ENCODE data around the gene CNOT6L.

The CNOT6L gene

DNA sequence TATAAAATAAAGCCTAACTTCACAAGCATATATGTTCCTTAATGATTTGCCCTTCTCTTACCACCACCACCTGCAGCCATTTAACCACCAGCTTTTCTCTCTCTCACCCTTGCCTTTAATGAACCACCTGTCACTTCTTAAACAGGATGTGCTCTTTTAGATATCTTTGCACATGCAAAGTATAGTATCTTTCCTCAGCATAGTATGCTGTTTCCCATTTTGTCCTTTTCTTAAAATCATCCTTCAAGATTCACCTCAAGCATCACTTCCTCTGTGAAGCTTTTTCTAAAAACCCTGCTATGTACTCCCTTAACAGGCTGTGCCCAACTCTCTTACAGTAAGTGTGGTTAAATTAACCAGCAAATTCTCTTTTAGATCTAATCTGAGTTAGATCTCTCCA lies 8.2 kb upstream of the CNOT6L start:
- no peak for TF ChIP-seq ZNF384 (IDR thresholded peaks at IDR 0.05)
- no peak for TF ChIP-seq ELF4 (IDR thresholded peaks at IDR 0.05)
- TF ChIP-seq CTBP1 (IDR thresholded peaks at IDR 0.05; ENCODE audit: borderline replicate concordance): no peak
- TF ChIP-seq ARNT (IDR thresholded peaks at IDR 0.05): no peak
- DNase-seq (ENCODE audit: extremely low spot score): no peak
- ChIA-PET CTCF (interaction anchor here (0.8 kb wide), 1 partner anchor 9 kb away, joined by 3 read pairs; no protein-coding TSS in a partner anchor), POLR2A (interaction anchor here (0.7 to 0.8 kb wide), 2 partner anchors 9 to 35 kb away, joined by 3 to 4 read pairs; partner anchors contain the start of gene MRPL1)

DNA sequence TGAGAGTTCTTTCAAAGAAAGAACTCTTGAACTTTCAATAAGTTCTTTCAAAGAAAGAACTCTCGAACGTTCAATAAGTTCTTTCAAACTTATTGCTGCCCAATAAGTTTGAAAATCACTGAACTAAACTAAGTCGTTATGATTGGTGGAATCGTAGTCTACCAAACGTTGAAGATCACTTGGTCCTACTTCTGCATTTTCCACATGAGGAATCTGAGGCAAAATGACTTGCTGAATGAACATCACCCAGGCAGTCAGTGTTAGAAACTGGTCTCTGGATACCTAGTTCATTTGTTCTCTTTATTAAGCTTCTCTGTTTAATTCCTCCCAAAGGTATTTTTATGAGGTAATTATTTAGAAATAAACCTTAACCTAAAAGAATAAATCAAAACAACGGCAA lies 7.1 kb upstream of the CNOT6L start:
- no peak for DNase-seq (ENCODE audit: extremely low spot score)
- POLR2A ChIA-PET: no interaction called here
- TF ChIP-seq ZNF384 (IDR thresholded peaks at IDR 0.05) (no peak), ARNT (IDR thresholded peaks at IDR 0.05) (no peak), SP1 (IDR thresholded peaks at IDR 0.05) (no peak), FOXK2 (IDR thresholded peaks at IDR 0.05) (no peak), CTBP1 (IDR thresholded peaks at IDR 0.05; ENCODE audit: borderline replicate concordance) (no peak), SUZ12 (IDR thresholded peaks at IDR 0.05) (no peak), NFRKB (IDR thresholded peaks at IDR 0.05) (no peak), ELF4 (IDR thresholded peaks at IDR 0.05) (no peak), LEF1 (IDR thresholded peaks at IDR 0.05; ENCODE audit: borderline replicate concordance) (no peak), TARDBP (IDR thresholded peaks at IDR 0.05) (no peak), L3MBTL2 (conservative IDR thresholded peaks at IDR 0.05) (no peak), BHLHE40 (IDR thresholded peaks at IDR 0.05; ENCODE audit: borderline replicate concordance) (no peak), HDGF (IDR thresholded peaks at IDR 0.05; ENCODE audit: borderline replicate concordance) (no peak), FOXA1 (IDR thresholded peaks at IDR 0.05) (no peak), FOXM1 (IDR thresholded peaks at IDR 0.05; ENCODE audit: borderline replicate concordance) (no peak)
- TF ChIP-seq, protein P1, sequence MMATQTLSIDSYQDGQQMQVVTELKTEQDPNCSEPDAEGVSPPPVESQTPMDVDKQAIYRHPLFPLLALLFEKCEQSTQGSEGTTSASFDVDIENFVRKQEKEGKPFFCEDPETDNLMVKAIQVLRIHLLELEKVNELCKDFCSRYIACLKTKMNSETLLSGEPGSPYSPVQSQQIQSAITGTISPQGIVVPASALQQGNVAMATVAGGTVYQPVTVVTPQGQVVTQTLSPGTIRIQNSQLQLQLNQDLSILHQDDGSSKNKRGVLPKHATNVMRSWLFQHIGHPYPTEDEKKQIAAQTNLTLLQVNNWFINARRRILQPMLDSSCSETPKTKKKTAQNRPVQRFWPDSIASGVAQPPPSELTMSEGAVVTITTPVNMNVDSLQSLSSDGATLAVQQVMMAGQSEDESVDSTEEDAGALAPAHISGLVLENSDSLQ (IDR thresholded peaks at IDR 0.05): no peak
- CTCF ChIA-PET: no interaction called here

DNA sequence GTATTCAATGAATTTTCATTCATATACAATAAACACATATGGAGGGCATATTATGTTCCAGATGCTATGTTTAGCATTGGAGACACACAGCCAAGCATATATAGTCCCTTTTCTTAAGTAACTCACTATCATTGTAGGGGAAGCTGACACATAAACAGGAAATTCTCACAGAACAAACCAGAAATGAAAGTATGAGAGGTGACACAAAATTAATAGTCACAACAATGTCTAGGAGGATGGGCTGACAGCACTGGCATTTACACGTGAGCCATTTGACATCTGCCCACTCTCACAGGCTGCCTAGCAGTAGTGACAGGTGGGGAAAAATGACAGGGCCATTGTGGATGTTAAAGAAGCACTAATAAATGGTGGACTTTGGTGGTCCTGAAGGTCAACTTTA lies 2.6 kb upstream of the CNOT6L start:
- DNase-seq (ENCODE audit: extremely low spot score): no peak
- ChIA-PET CTCF (no interaction called here), POLR2A (no interaction called here)
- TF ChIP-seq LEF1 (IDR thresholded peaks at IDR 0.05; ENCODE audit: borderline replicate concordance) (no peak), SUZ12 (IDR thresholded peaks at IDR 0.05) (no peak), TARDBP (IDR thresholded peaks at IDR 0.05) (no peak), L3MBTL2 (conservative IDR thresholded peaks at IDR 0.05) (no peak), NFRKB (IDR thresholded peaks at IDR 0.05) (no peak), FOXK2 (IDR thresholded peaks at IDR 0.05) (no peak), SP1 (IDR thresholded peaks at IDR 0.05) (no peak), FOXM1 (IDR thresholded peaks at IDR 0.05; ENCODE audit: borderline replicate concordance) (no peak), HDGF (IDR thresholded peaks at IDR 0.05; ENCODE audit: borderline replicate concordance) (no peak), ZNF384 (IDR thresholded peaks at IDR 0.05) (no peak), CTBP1 (IDR thresholded peaks at IDR 0.05; ENCODE audit: borderline replicate concordance) (no peak), ELF4 (IDR thresholded peaks at IDR 0.05) (no peak), BHLHE40 (IDR thresholded peaks at IDR 0.05; ENCODE audit: borderline replicate concordance) (no peak), FOXA1 (IDR thresholded peaks at IDR 0.05) (no peak), ARNT (IDR thresholded peaks at IDR 0.05) (no peak)
- TF ChIP-seq, protein P1 (IDR thresholded peaks at IDR 0.05): no peak

DNA sequence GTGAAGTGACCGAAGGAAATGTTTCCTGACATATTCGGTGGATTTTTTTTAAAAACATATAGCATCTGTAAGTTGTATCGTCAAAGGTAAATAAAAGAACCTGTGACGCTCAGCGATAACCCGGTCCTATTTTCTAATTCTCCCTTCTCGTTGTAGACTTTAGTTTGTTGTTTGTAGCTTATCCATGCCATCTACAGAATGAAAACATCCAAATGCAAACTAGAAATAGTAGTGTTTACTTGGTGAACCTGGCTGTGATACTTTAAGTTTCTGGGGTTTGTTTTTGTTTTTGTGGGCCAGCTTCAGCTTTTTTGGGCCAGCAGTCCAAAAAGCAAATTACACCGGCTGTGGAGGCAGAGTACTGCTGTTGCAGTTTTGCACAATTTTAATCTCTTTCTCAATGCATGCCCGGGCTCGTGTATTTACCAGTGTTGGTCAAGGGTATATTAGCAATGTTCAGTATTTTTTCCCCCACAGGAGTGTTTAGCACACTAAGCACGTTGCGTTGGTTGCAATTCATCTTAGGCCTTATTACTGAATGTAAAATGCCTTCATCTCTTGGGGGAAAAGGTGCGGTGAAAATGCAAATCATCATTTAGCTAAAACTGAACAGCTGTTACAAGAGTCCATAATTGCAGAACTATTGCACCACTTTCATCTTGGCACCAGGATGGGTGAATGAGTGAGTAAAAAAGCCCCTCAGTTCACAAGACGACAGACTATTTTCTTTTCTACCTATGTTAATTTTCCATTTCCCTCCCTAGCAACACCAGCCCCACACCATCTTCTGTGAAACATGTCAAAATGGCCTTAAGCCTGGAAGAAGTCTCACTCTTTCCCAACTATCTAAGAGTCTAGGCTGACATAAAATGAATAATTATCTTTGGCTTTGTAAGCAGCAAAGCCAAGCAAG lies 1.7 kb upstream of the CNOT6L start:
- ChIA-PET CTCF (no interaction called here), POLR2A (interaction anchor here (0.5 to 1.9 kb wide), 13 partner anchors 12 to 665 kb away, joined by 3 to 23 read pairs (median 3); partner anchors contain the start of gene MRPL1)
- no peak for DNase-seq (ENCODE audit: extremely low spot score)
- no peak for TF ChIP-seq TARDBP (IDR thresholded peaks at IDR 0.05)
- TF ChIP-seq FOXM1 (IDR thresholded peaks at IDR 0.05; ENCODE audit: borderline replicate concordance): no peak
- no peak for TF ChIP-seq FOXA1 (IDR thresholded peaks at IDR 0.05)
- TF ChIP-seq ZNF384 (IDR thresholded peaks at IDR 0.05): no peak
- TF ChIP-seq HDGF (IDR thresholded peaks at IDR 0.05; ENCODE audit: borderline replicate concordance): no peak
- TF ChIP-seq L3MBTL2 (conservative IDR thresholded peaks at IDR 0.05): no peak
- no peak for TF ChIP-seq BHLHE40 (IDR thresholded peaks at IDR 0.05; ENCODE audit: borderline replicate concordance)
- no peak for TF ChIP-seq NFRKB (IDR thresholded peaks at IDR 0.05)
- no peak for TF ChIP-seq SP1 (IDR thresholded peaks at IDR 0.05)
- no peak for TF ChIP-seq SUZ12 (IDR thresholded peaks at IDR 0.05)
- TF ChIP-seq CTBP1 (IDR thresholded peaks at IDR 0.05; ENCODE audit: borderline replicate concordance): no peak
- TF ChIP-seq, protein P1 (IDR thresholded peaks at IDR 0.05): no peak
- TF ChIP-seq ELF4 (IDR thresholded peaks at IDR 0.05): no peak

DNA sequence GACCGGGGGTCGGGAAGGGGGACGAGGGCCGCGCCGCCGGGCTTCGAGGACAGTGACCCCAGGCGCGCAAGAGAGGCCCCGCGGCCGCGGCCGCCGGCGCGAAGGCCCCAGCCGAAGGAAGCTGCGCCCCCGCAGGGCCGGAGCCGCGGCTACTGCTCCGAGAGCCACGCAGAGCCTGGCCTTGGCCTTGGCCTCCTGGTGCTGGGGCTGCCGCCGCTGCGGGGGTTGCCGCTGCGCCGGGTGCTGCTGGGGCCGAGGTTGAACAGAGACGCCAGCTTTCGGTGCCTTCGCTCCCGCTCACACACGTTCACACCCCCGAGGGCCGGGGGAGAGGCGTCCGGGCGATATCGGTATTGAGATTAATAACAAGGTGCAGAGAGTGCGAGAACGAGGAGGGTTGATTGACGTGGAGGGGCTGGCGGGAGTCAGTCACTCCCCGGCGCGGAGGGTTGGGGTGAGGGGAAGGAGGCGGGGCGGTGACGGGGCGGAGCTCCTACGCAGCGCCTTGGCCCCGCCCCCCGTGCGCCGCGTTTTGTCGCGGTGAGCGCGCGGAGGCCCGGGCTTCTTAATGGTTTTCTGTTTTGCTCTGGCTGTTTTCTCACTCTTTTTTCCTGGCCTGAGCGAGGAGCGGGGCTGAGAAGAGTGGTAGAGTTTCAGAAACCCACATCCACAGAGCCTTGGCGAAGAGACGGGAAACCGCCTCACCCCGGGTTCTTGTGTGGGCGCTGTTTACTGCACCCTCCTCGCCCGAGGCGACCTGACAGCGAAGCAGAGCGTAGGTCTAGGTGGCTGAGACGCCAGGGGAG lies 878 bp upstream of the CNOT6L start:
- peak; percentile 86 for DNase-seq (ENCODE audit: extremely low spot score)
- no peak for TF ChIP-seq CTBP1 (IDR thresholded peaks at IDR 0.05; ENCODE audit: borderline replicate concordance)
- no peak for TF ChIP-seq NFRKB (IDR thresholded peaks at IDR 0.05)
- TF ChIP-seq BHLHE40 (IDR thresholded peaks at IDR 0.05; ENCODE audit: borderline replicate concordance): no peak
- TF ChIP-seq TARDBP (IDR thresholded peaks at IDR 0.05): no peak
- TF ChIP-seq, protein P1 (IDR thresholded peaks at IDR 0.05): peak; percentile 98
- TF ChIP-seq FOXM1 (IDR thresholded peaks at IDR 0.05; ENCODE audit: borderline replicate concordance): no peak
- TF ChIP-seq FOXA1 (IDR thresholded peaks at IDR 0.05): no peak
- TF ChIP-seq ELF4 (IDR thresholded peaks at IDR 0.05): no peak
- no peak for TF ChIP-seq FOXK2 (IDR thresholded peaks at IDR 0.05)
- TF ChIP-seq ARNT (IDR thresholded peaks at IDR 0.05): no peak
- 0 out of 2 replicates have a peak, but pooled peaks have one; percentile 37 for TF ChIP-seq L3MBTL2 (conservative IDR thresholded peaks at IDR 0.05)
- ChIA-PET CTCF (no interaction called here), POLR2A (interaction anchor here (0.5 to 1.9 kb wide), 13 partner anchors 11 to 119 kb away, joined by 3 to 23 read pairs (median 3); partner anchors contain the start of gene MRPL1)
